AML-193 (cell line): ENCODE results near the gene TRIM40.
"Not testable (repeated sequence)": the region's sequence is repeated elsewhere in the genome, so short reads cannot be mapped to it uniquely, and the experiment has no call there.

Experiments
- DNase-seq, 2 experiments: peaks; one replicate each; lab custom pipeline; 2025; lab: John Stamatoyannopoulos, UW

TRIM40 gene

GRCh38 chr6:30163090-30163917 is 27.4 kb downstream of the TRIM40 start, which contains the start of gene TRIM15:
TSS of gene TRIM15 (plus strand) at chr6:30163546. CDS start at chr6:30163685, 139 bp downstream.
- no peak for DNase-seq

GRCh38 chr6:30163918-30164654 is 28.1 kb downstream of the TRIM40 start:
- no peak for DNase-seq

- DNase-seq, result no peak
Measured at GRCh38 chr6:30164714-30165113, 28.8 kb downstream of the TRIM40 start.

GRCh38 chr6:30165238-30165637 is 29.3 kb downstream of the TRIM40 start:
- not testable (repeated sequence) for DNase-seq

- no peak for DNase-seq
Measured at GRCh38 chr6:30167101-30167500, 31.2 kb downstream of the TRIM40 start.

- DNase-seq, result no peak
Measured at GRCh38 chr6:30168741-30169140, 32.8 kb downstream of the TRIM40 start.

- DNase-seq, result peak; percentile 64 to 71
Measured at GRCh38 chr6:30169658-30170614, 34.0 kb downstream of the TRIM40 start.

GRCh38 chr6:30171677-30172471 is 35.9 kb downstream of the TRIM40 start:
- no peak for DNase-seq

- no peak for DNase-seq
Measured at GRCh38 chr6:30172681-30173080, 36.7 kb downstream of the TRIM40 start.

- DNase-seq, result no peak
Measured at GRCh38 chr6:30175765-30176164, 39.8 kb downstream of the TRIM40 start.

GRCh38 chr6:30178837-30179236 is 42.9 kb downstream of the TRIM40 start:
- no peak for DNase-seq

- no peak for DNase-seq
Measured at GRCh38 chr6:30180145-30180544, 44.2 kb downstream of the TRIM40 start.

- no peak for DNase-seq
Measured at GRCh38 chr6:30184417-30185031, 48.6 kb downstream of the TRIM40 start.

- no peak for DNase-seq
Measured at GRCh38 chr6:30185846-30186484, 50.0 kb downstream of the TRIM40 start.

GRCh38 chr6:30188541-30188940 is 52.6 kb downstream of the TRIM40 start:
- no peak for DNase-seq

GRCh38 chr6:30192076-30192475 is 56.1 kb downstream of the TRIM40 start:
- DNase-seq, result no peak

- no peak for DNase-seq
Measured at GRCh38 chr6:30194797-30195690, 59.1 kb downstream of the TRIM40 start.

- no peak for DNase-seq
Measured at GRCh38 chr6:30195951-30196350, 60.0 kb downstream of the TRIM40 start.

- DNase-seq, result no peak
Measured at GRCh38 chr6:30196376-30196775, 60.4 kb downstream of the TRIM40 start.
